H1 (cell line): ENCODE results near the gene CDH18. TPM values are rescaled to one million over a fixed set of nuclear protein-coding genes. Genes with fewer than 3 reads are reported as not detected.

Source experiments
- CTCF ChIA-PET: fragments of 300-600 bp; sonication (Branson Sonifier 250); formaldehyde crosslinking; loops from one replicate; lab custom pipeline; 2021; ENCODE audit not compliant: partially characterized antibody; lab: Charles Lee
- POLR2A ChIA-PET: fragments of 300-600 bp; sonication (Branson Sonifier 250); formaldehyde crosslinking; loops from one replicate; lab custom pipeline; 2021; ENCODE audit warnings: inconsistent platforms; ENCODE audit not compliant: partially characterized antibody; lab: Charles Lee
- DNase-seq, 2 experiments: peaks; one replicate each; pipeline versions ENCODE4 v3.0.0 to v3.0.0-alpha.2; 2010 to 2022; ENCODE audit warnings: low spot score in 2 of 2, low read depth in 1 of 2, mixed read lengths in 1 of 2
- FAIRE-seq: peaks from 2 replicates; lab custom pipeline; 2011; peaks lifted over from hg19 to GRCh38; lab: Jason Lieb, UNC
- H2AFZ ChIP-seq: 2 replicates; pipeline ENCODE4 v1.8.1; 2012; ENCODE audit warnings: low read length, inconsistent platforms
- H2AK5ac ChIP-seq: 2 replicates; pipeline ENCODE4 v1.6.1; 2013; ENCODE audit warnings: low read depth, low read length
- H2BK120ac ChIP-seq: replicated peaks from 2 replicates; pipeline ENCODE3; 2013; ENCODE audit warnings: low read depth, low read length, inconsistent platforms
- H2BK12ac ChIP-seq: 2 replicates; pipeline ENCODE4 v1.6.1; 2013; ENCODE audit warnings: low read depth, low read length
- H2BK15ac ChIP-seq: 2 replicates; pipeline ENCODE4 v1.6.1; 2013; ENCODE audit warnings: low read length
- H2BK20ac ChIP-seq: 2 replicates; pipeline ENCODE4 v1.6.1; 2013; ENCODE audit warnings: low read length
- H2BK5ac ChIP-seq: 2 replicates; pipeline ENCODE4 v1.6.1; 2013; ENCODE audit warnings: low read depth, low read length
- H3K14ac ChIP-seq: 2 replicates; pipeline ENCODE4 v1.6.1; 2013; ENCODE audit warnings: inconsistent platforms; ENCODE audit not compliant: insufficient read length
- H3K18ac ChIP-seq: 2 replicates; pipeline ENCODE4 v1.6.1; 2013; ENCODE audit warnings: low read length; ENCODE audit errors: extremely low read depth
- H3K23ac ChIP-seq: 2 replicates; pipeline ENCODE4 v1.6.1; 2013; ENCODE audit warnings: inconsistent platforms; ENCODE audit not compliant: insufficient read length
- H3K23me2 ChIP-seq: 2 replicates; pipeline ENCODE4 v1.6.1; 2013; ENCODE audit warnings: low read depth, low read length
- H3K27ac ChIP-seq: 2 replicates; pipeline ENCODE4 v1.6.1; 2011; ENCODE audit warnings: low read depth, low read length, inconsistent platforms
- H3K27me3 ChIP-seq, 4 experiments: replicated peaks in 1 of 4; 1 replicate in 1 of 4; 2 replicates in 3 of 4; pipeline versions ENCODE4 v1.6.1 to v1.8.1; 2011 to 2013; ENCODE audit warnings: low read length in 3 of 4, mild to moderate bottlenecking in 3 of 4, inconsistent platforms in 2 of 4, mixed read lengths in 2 of 4, moderate library complexity in 1 of 4; ENCODE audit not compliant: control insufficient read depth in 3 of 4, insufficient read depth in 3 of 4; ENCODE audit errors: extremely low read depth in 1 of 4
- H3K36me3 ChIP-seq, 4 experiments: 2 replicates each; pipeline versions ENCODE4 v1.6.1 to v1.8.1; 2011 to 2013; ENCODE audit warnings: mild to moderate bottlenecking in 4 of 4, low read length in 3 of 4, moderate library complexity in 2 of 4, control low read depth in 1 of 4, inconsistent platforms in 1 of 4; ENCODE audit not compliant: insufficient read depth in 4 of 4, control insufficient read depth in 2 of 4
- H3K4ac ChIP-seq: replicated peaks from 2 replicates; pipeline ENCODE3; 2013; ENCODE audit warnings: low read length, low read depth, mixed read lengths, inconsistent platforms; ENCODE audit not compliant: insufficient read length
- H3K4me1 ChIP-seq, 4 experiments: replicated peaks in 1 of 4; 1 replicate in 1 of 4; 2 replicates in 3 of 4; pipeline versions ENCODE4 v1.6.1 to v1.8.1; 2011 to 2013; ENCODE audit warnings: low read length in 3 of 4, inconsistent platforms in 2 of 4, mixed read lengths in 1 of 4; ENCODE audit not compliant: insufficient read depth in 4 of 4, control insufficient read depth in 3 of 4
- H3K4me2 ChIP-seq, 2 experiments: 2 replicates each; pipeline versions ENCODE4 v1.6.1 to v1.8.1; 2011 to 2013; ENCODE audit warnings: low read depth in 2 of 2, low read length in 2 of 2, control low read depth in 1 of 2, inconsistent platforms in 1 of 2, mild to moderate bottlenecking in 1 of 2; ENCODE audit not compliant: insufficient read depth in 1 of 2
- H3K4me3 ChIP-seq, 4 experiments: fragments of 200-600, 300-600 bp in 1 of 4; sonication (generic), shearing (Covaris generic), sonication (Bioruptor Twin) in 1 of 4; 2 replicates each; pipeline versions ENCODE4 v1.5.1 to v1.8.1; 2011 to 2016; ENCODE audit warnings: low read length in 4 of 4, low read depth in 3 of 4, control low read depth in 2 of 4, inconsistent platforms in 2 of 4, mild to moderate bottlenecking in 2 of 4, mixed read lengths in 1 of 4, moderate library complexity in 1 of 4; ENCODE audit not compliant: insufficient read depth in 2 of 4; ENCODE audit errors: extremely low read depth in 1 of 4
- H3K56ac ChIP-seq: replicated peaks from 2 replicates; pipeline ENCODE3; 2013; ENCODE audit warnings: low read depth, mild to moderate bottlenecking, mixed read lengths, low read length, inconsistent platforms; ENCODE audit not compliant: insufficient read length
- H3K79me1 ChIP-seq: 2 replicates; pipeline ENCODE4 v1.6.1; 2013; ENCODE audit warnings: low read depth, low read length, control low read depth
- H3K79me2 ChIP-seq, 2 experiments: 2 replicates each; pipeline versions ENCODE4 v1.6.1 to v1.8.1; 2012 to 2013; ENCODE audit warnings: low read length in 2 of 2, mild to moderate bottlenecking in 2 of 2, inconsistent platforms in 1 of 2; ENCODE audit not compliant: insufficient read depth in 2 of 2, control insufficient read depth in 1 of 2
- H3K9ac ChIP-seq, 4 experiments: replicated peaks in 1 of 4; 1 replicate in 1 of 4; 2 replicates in 3 of 4; pipeline versions ENCODE4 v1.6.1 to v1.8.1; 2011 to 2013; ENCODE audit warnings: low read depth in 3 of 4, low read length in 3 of 4, control low read depth in 2 of 4, mild to moderate bottlenecking in 2 of 4, moderate library complexity in 2 of 4, inconsistent platforms in 1 of 4; ENCODE audit errors: extremely low read depth in 1 of 4
- H3K9me3 ChIP-seq, 2 experiments: 2 replicates each; pipeline versions ENCODE4 v1.6.1 to v1.8.1; 2012 to 2013; ENCODE audit warnings: mild to moderate bottlenecking in 2 of 2, moderate library complexity in 2 of 2, control low read depth in 1 of 2, inconsistent platforms in 1 of 2, low read depth in 1 of 2, low read length in 1 of 2, mixed read lengths in 1 of 2; ENCODE audit not compliant: insufficient read depth in 2 of 2
- H4K20me1 ChIP-seq, 2 experiments: replicated peaks in 1 of 2; 2 replicates each; pipeline versions ENCODE3 to v1.8.1; 2011 to 2013; ENCODE audit warnings: inconsistent platforms in 2 of 2, low read length in 2 of 2, mild to moderate bottlenecking in 1 of 2; ENCODE audit not compliant: insufficient read depth in 2 of 2, control insufficient read depth in 1 of 2
- H4K5ac ChIP-seq: 2 replicates; pipeline ENCODE4 v1.6.1; 2013; ENCODE audit warnings: low read length, low read depth, mixed read lengths, inconsistent platforms; ENCODE audit not compliant: insufficient read length
- H4K8ac ChIP-seq: 2 replicates; pipeline ENCODE4 v1.8.0; 2013; ENCODE audit warnings: mild to moderate bottlenecking, moderate library complexity, low read length, inconsistent platforms; ENCODE audit not compliant: insufficient read depth; ENCODE audit errors: extremely low read depth
- H4K91ac ChIP-seq: replicated peaks from 2 replicates; pipeline ENCODE3; 2013; ENCODE audit warnings: low read length, mixed read lengths, inconsistent platforms; ENCODE audit not compliant: insufficient read length
- CTCF ChIP-seq, 3 experiments: IDR thresholded peaks; 1 replicate in 2 of 3; 2 replicates in 1 of 3; pipeline versions ENCODE4 v1.5.1 to v1.6.1; 2011; ENCODE audit warnings: low read length in 3 of 3, mild to moderate bottlenecking in 3 of 3, inconsistent platforms in 2 of 3, low read depth in 1 of 3, moderate library complexity in 1 of 3; ENCODE audit not compliant: insufficient read depth in 1 of 3; ENCODE audit errors: control extremely low read depth in 1 of 3
- JUN ChIP-seq: IDR thresholded peaks from 2 replicates; pipeline ENCODE4 v1.6.1; 2011; ENCODE audit warnings: low read depth, mild to moderate bottlenecking, improper control_type of control experiment, low read length
- RAD21 ChIP-seq, 2 experiments: IDR thresholded peaks in 1 of 2; conservative IDR thresholded peaks in 1 of 2; 2 replicates each; pipeline ENCODE4 v1.6.1; 2011; ENCODE audit warnings: low read depth in 2 of 2, low read length in 2 of 2, improper control_type of control experiment in 1 of 2, inconsistent platforms in 1 of 2, mild to moderate bottlenecking in 1 of 2, moderate library complexity in 1 of 2
- WGBS, 2 experiments: shearing (Covaris generic) in 1 of 2; methylation state at CpG; one replicate each; pipeline versions ENCODE4 v1.1.6 to v1.1.7; 2013 to 2015; ENCODE audit warnings: low lambda C conversion rate in 2 of 2, mixed read lengths in 2 of 2, inconsistent platforms in 1 of 2, low coverage in 1 of 2, missing lambda C conversion rate in 1 of 2; ENCODE audit not compliant: insufficient replicate concordance in 2 of 2, insufficient coverage in 1 of 2, insufficient read length in 1 of 2; ENCODE audit errors: extremely low coverage in 1 of 2, missing lambda C conversion rate in 1 of 2; 5-methylcytosine and 5-hydroxymethylcytosine counted together
- polyA plus RNA-seq, 7 experiments: library from polyadenylated mRNA; depleted of rRNA in 3 of 7; stranded (reverse) in 5 of 7; unstranded in 2 of 7; fragments of >200 nt in 5 of 7; fragments of 200-250 nt in 2 of 7; gene quantifications; 1 replicate in 5 of 7; 2 replicates in 1 of 7; 4 replicates in 1 of 7; pipeline versions ENCODE4 v1.2.1 to v1.2.3, GENCODE V29; 2011 to 2013; ENCODE audit warnings: missing spikeins in 2 of 7, mixed read lengths in 2 of 7
- total RNA-seq: library from RNA; stranded (reverse); fragmentation: NEBNext Ultra II Directional; extraction: Animal tissue kit (Norgen Biotek cat#: 25700); gene quantifications from 2 replicates; pipeline ENCODE4 v1.2.1, GENCODE V29; 2021

CDH18 gene
- total and polyA plus RNA-seq, 2 of the 8 experiments (the other 6 are each of a cell fraction or from before 2014, with no cell fraction given): 0.30 to 0.32 TPM

- no peak overlapping the region for H2BK5ac ChIP-seq
- no peak overlapping the region for H2BK15ac ChIP-seq
- no peaks in the 10 kb centered on the region; the same call in 1 of the 2 replicates for H3K23me2 ChIP-seq
- no peaks in the 10 kb centered on the region for H4K20me1 ChIP-seq
- no peak overlapping the region for H3K4ac ChIP-seq
- no peaks in the 10 kb centered on the region for H3K4me1 ChIP-seq
- H3K9me3 ChIP-seq: no peaks in the 10 kb centered on the region
- no peaks in the 10 kb centered on the region for H3K79me2 ChIP-seq
- no peak overlapping the region for H2BK20ac ChIP-seq
- H3K14ac ChIP-seq: no peak overlapping the region
- H2AFZ ChIP-seq: no peak overlapping the region
- H2BK12ac ChIP-seq: no peak overlapping the region
- no peak overlapping the region for H4K91ac ChIP-seq
- H3K79me1 ChIP-seq: no peaks in the 10 kb centered on the region
- H3K27me3 ChIP-seq: no peaks in the 10 kb centered on the region
- ChIA-PET POLR2A (no interaction called here), CTCF (interaction anchor here (0.6 to 1.5 kb wide), 6 partner anchors 11 to 1142 kb away, joined by 3 to 5 read pairs (median 3); no protein-coding TSS in a partner anchor)
- H2AK5ac ChIP-seq: no peak overlapping the region
- no peak overlapping the region for H3K4me2 ChIP-seq
- H3K4me3 ChIP-seq: no peak overlapping the region
- H3K18ac ChIP-seq: no peak overlapping the region
- H3K23ac ChIP-seq: no peak overlapping the region
- no peak overlapping the region for H2BK120ac ChIP-seq
- no peak overlapping the region for H3K27ac ChIP-seq
- no peak overlapping the region for H4K8ac ChIP-seq
- TF ChIP-seq CTCF (IDR thresholded peaks at IDR 0.05; ENCODE audit: control extremely low read depth in 1 of 3, insufficient read depth in 1 of 3, low read depth in 1 of 3, low read length in 3 of 3) (peak in 1 of 3 experiments; percentile 13; a peak in 2 of 4 replicates), JUN (no peak), RAD21 (IDR thresholded peaks at IDR 0.05 in 1 of 2, conservative IDR thresholded peaks at IDR 0.05 in 1 of 2; ENCODE audit: low read depth in 2 of 2, low read length in 2 of 2) (peak; percentile 41 to 45)
- FAIRE-seq (no peak), DNase-seq (no peak)
- H3K36me3 ChIP-seq: no peaks in the 10 kb centered on the region
- 67% methylated on average over 1 of the region's 1 CpG; no CpG with 5 or more reads in 1 of the 2 experiments for WGBS, 2 experiments
- no peak overlapping the region for H4K5ac ChIP-seq
- no peak overlapping the region for H3K9ac ChIP-seq
- no peak overlapping the region for H3K56ac ChIP-seq
Observed at GRCh38 chr5:19608444-19609002, 379.5 kb downstream of the CDH18 start.
